AG10803 (cell line): ENCODE data around the gene PLEKHG1.

Experiments used
- DNase-seq: peaks from one replicate; pipeline ENCODE4 v3.0.0; 2010; ENCODE audit warnings: low read depth
- H3K4me3 ChIP-seq: 2 replicates; pipeline ENCODE4 v1.5.1; 2011; ENCODE audit warnings: mild to moderate bottlenecking, low read length, control low read depth
- CTCF ChIP-seq: conservative IDR thresholded peaks from 2 replicates; pipeline ENCODE4 v1.5.1; 2011; ENCODE audit warnings: mild to moderate bottlenecking, low read length, control low read depth, inconsistent platforms

Gene PLEKHG1

GRCh38 chr6:150632785-150633485 is 33.2 kb downstream of the PLEKHG1 start:
- DNase-seq, result no peak
- H3K4me3 ChIP-seq, result no peak overlapping the region
- TF ChIP-seq CTCF, result no peak

GRCh38 chr6:150633486-150633834 is 33.8 kb downstream of the PLEKHG1 start:
- TF ChIP-seq CTCF, result no peak
- H3K4me3 ChIP-seq, result no peak overlapping the region
- no peak for DNase-seq

- no peak for TF ChIP-seq CTCF
- peak; percentile 59 for DNase-seq
- H3K4me3 ChIP-seq, result no peak overlapping the region
Measured at GRCh38 chr6:150634176-150634963, 34.7 kb downstream of the PLEKHG1 start.

GRCh38 chr6:150634964-150635292 is 35.2 kb downstream of the PLEKHG1 start:
- H3K4me3 ChIP-seq, result no peak overlapping the region
- no peak for DNase-seq
- TF ChIP-seq CTCF, result no peak

- no peak for TF ChIP-seq CTCF
- H3K4me3 ChIP-seq, result no peak overlapping the region
Measured at GRCh38 chr6:150635906-150636514, 36.3 kb downstream of the PLEKHG1 start.

DNA sequence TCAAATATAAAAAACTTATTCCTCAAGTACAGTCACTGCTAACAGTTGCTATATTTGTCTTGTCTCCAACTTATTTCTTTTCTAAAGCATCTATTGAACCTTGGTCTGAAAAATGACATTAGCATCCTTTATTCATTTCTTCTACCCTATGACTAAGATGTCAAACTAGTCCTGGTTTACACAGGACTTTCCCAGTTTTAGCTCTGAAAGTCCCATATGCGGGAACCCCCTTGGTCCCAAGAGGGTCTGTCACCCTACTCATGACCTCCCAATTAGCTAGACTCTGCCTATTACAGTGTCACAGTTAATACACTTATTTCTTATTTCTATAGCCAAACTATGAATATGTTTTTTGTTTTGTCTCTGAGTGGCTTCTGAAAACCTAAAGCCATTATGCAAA is 37.1 kb downstream of the PLEKHG1 start:
- DNase-seq, result no peak
- no peak overlapping the region for H3K4me3 ChIP-seq
- TF ChIP-seq CTCF, result no peak

More at GRCh38 chr6:150635906-150636514, 36.3 kb downstream of the PLEKHG1 start:
- no peak for DNase-seq

- DNase-seq, result no peak
- H3K4me3 ChIP-seq, result no peak overlapping the region
- TF ChIP-seq CTCF, result no peak
Measured at GRCh38 chr6:150637266-150637665, 37.6 kb downstream of the PLEKHG1 start.
